GM18870 (cell line): ENCODE measurements around the gene IL31.
"Not testable (repeated sequence)": the region's sequence is repeated elsewhere in the genome, so short reads cannot be mapped to it uniquely, and the experiment has no call there.

Experiments
- ATAC-seq: cut with Tn5 transposase; IDR thresholded peaks from one replicate; pipeline ENCODE4 v1.9.1; 2021; ENCODE audit warnings: moderate library complexity; ENCODE audit not compliant: unreplicated experiment

Gene IL31

DNA sequence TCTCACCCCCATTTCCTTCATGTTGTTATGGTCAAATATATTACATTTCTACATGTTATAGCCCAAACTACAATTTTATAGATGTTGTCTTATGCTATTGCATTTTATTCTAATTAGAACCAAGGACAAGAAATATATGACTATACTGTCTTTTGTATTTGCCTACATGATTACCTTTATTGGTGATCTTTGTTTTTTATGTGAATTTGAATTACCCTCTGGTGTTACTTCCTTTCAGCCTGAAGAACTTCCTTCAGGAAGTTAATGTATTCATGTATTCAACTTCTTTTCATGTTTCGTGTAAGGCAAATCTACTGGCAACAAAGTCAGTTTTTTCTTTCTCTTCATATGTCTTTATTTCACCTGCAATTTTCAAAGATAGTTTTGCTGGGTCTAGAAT, 20.8 kb upstream of the IL31 start:
- ATAC-seq: no peak

DNA sequence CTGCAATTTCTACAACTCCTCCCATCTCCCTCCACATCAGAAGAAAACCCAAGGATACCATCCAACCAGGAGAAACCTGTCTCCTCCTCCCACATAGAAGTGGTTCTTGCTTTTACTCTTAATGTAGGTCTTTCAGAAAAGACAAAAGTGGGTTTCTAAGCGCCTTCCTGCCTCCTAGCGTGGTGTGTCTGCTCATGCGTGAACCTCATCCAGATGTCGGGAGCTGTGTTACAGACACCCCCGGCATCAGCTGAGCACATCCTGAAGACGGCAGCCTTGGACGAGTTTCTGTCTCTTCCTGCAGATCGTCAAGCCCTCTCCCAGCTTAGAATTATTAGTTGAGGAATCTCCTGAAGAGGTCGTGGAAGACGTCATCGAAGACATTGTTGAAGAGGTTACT, 18.4 kb upstream of the IL31 start:
- ATAC-seq: no peak

DNA sequence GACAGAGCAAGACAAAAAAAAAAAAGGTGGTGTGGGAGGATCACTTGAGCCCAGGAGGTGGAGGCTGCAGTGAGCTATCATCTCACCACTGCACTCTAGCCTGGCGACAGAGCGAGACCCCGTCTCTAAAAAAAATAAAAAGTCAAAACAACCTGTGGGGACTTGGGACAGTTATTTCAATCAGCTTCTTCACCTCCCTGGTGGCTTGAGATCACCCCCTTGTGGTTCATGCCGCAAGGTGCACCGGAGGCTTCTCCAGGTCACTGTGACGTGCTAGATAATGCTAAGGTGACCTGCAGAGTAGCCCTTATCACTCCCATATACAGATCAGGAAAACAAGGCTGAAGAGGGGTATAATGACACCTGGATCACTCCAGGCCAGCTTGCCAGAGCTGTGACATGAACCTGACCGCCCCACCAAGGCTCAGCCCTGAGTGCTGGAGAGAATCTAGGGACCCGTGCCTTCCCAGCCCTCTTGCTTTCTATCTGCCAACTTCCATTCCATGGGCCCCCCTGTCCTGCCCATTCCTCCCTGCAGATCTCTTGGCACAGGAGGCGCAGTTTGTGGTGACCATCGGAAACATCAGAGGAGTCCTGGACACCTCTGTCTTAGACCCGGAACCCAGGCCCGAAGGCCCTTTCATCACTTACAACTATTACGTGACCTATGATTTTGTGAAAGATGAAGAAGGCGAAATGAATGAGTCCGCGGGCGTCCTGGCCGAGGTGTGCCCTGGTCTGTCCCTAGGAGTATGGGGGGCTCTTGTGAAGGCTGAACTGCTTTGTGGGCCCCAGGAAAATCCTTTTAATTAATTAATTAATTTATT, 17.0 kb upstream of the IL31 start:
- ATAC-seq: no peak

DNA sequence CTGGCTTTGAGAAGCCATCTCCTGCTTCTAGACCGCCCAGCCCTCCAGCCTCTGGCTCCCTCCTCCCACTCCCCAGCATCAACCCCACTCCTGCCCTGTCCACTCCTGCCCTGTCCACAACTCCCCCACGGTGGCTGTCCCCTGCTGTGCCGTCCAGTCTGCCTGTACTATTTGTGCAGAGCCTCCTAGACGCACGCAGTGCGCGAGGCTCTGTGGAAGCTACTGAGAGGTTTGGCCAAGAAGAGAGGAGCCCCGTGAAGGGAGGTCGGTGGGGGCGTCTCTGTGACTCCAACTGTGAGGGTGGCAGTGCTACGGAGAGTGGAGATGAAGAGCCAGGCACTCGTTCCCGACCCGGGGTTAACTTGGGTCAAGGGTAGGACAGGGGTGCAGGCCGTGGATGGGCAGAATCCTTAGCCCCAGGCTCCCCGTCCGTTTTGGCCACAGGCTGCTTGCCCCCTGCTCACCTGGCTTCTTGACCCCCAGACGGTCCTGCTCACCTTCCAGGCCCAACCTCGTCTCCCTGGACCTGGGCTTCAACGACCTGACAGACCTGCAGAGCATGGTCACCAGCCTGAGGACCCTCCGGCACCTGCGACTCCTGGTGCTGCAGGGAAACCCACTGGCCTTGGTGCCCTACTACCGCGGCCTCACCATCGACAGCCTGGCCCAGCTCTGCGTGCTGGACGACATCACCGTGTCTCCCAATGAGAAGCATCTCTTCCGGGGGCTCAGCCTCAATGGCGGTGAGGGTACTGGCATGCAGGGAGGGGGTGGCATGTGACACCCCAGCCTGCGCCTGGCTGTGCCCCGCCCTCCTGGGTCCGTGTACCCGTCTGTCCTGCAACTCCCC, 15.8 kb upstream of the IL31 start:
- no peak for ATAC-seq

DNA sequence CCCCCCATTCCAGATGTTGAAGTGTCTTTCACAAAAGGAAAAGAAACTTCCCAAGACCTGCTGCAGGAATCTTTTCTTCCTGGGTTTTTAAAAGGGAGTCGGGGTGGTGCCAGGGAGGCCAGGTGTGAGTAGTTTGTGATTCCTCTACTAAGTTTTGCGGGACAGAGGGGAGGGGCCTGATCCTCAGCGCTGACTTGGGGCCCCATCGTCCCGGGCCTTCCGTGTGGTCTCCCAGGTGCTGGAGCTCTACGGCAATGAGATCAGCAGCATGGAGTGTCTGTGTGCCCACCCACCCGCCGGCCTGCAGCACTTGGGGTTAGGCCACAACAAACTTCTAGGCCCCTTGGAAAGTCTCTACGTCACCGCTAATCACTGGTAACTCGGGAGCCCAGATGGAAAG, 13.4 kb upstream of the IL31 start:
- no peak for ATAC-seq

- no peak for ATAC-seq
Observed at GRCh38 chr12:122185494-122186082, 11.6 kb upstream of the IL31 start.

GRCh38 chr12:122185079-122185478, 11.1 kb upstream of the IL31 start:
- ATAC-seq: no peak

DNA sequence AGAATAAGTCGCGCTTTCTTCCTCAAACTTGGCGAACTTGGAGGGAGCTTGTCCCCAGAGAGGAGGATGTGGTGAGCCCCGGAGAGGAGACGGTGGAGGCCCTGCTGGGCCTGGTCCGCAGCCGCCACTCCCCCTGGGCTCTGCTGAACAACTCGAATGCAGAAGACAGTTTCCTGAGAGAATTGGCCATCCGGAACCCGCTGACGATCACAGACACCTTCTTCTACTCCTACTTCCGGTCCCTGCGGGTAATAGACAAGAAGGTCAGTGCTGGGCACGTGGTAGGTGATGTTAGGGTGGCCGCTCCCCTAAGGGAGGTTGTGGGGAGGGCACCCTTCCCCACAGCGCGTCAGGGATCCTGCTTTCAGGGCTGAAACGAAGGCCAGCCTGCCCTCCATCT, 10.5 kb upstream of the IL31 start:
- no peak for ATAC-seq

- no peak for ATAC-seq
Observed at GRCh38 chr12:122183588-122183940, 9.5 kb upstream of the IL31 start.

- ATAC-seq: no peak
Observed at GRCh38 chr12:122182887-122183587, 9.0 kb upstream of the IL31 start, which contains the start of gene LRRC43. LRRC43 (plus strand) TSS chr12:122183123; CDS start chr12:122183145, 22 bp downstream.

DNA sequence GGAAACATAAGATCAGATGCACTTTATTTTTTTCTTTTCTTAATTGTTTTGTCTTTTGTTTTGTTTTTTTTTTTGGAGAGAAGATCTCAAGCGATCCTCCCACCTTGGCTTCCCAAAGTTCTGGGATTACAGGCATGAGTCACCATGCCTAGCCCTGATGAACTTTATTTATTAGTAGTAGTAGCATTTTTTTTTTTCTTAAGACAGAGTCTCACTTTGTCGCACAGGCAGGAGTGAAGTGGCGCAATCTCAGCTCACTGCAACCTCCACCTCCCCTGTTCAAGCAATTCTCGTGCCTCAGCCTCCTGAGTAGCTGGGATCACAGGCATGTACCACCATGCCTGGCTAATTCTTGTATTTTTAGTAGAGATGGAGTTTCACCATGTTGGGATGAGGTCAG, 2.5 kb upstream of the IL31 start:
- ATAC-seq: not testable (repeated sequence)

GRCh38 chr12:122172262-122172939, 1.6 kb downstream of the IL31 start:
- no peak for ATAC-seq

DNA sequence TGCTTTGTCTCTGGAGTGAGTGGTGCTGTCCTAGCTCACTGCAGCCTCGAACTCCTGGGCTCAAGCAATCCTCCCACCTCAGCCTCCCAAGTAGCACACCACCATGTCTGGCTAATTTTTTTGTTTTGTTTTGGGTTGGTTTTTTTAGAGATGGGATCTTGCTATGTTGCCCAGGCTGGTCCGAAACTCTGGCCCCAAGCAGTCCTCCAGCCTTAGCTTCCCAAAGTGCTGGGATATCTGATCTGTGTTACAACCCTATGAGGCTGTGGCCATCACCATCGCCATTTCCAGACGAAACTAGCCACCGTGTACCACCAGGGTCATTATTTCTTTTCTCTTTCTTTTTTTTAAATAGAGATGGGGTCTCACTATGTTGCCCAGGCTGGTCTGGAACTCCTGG, 2.6 kb downstream of the IL31 start:
- ATAC-seq: no peak

DNA sequence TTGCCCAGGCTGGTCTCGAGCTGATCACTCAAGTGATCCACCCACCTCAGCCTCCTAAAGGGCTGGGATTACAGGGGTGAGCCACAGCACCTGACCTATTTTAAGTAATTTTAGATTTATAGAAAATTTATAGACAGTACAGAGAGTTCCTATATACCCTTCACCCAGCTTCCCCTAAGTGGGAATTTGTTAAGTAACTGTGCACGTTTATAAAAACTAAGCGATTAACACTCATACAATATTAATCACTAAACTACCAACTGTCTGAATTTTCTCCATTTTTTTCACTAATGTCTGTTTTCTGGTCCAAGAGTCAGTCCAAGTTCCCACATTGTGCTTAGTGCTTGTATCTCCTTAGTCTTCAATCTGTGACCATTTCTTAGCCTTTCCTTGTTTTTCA, 5.5 kb downstream of the IL31 start:
- no peak for ATAC-seq

DNA sequence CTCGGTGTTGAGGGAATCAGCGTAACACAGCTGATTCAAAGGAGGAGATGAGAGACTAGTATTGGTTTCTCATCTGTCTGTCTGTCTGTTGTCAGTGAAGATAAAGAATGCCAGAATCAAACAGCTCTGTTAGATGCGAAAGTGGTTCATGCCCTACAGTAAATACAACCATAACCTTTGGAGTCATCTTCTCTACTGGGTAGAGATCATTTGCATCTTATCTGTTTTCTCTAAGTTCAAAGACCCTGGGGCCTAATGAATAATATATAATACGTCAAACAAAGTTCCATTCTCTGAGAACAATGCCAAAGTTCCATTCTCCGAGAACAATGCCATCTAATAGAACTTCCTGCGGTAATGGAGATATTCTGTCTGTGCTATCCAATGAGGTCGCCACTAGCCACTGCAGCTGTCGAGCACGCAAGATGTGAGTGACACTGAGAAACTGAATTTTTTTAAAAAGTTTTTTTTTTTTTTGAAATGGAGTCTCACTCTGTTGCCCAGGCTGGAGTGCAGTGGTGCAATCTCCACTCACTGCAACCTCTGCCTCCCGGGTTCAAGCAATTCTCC, 6.6 kb downstream of the IL31 start:
- no peak for ATAC-seq

DNA sequence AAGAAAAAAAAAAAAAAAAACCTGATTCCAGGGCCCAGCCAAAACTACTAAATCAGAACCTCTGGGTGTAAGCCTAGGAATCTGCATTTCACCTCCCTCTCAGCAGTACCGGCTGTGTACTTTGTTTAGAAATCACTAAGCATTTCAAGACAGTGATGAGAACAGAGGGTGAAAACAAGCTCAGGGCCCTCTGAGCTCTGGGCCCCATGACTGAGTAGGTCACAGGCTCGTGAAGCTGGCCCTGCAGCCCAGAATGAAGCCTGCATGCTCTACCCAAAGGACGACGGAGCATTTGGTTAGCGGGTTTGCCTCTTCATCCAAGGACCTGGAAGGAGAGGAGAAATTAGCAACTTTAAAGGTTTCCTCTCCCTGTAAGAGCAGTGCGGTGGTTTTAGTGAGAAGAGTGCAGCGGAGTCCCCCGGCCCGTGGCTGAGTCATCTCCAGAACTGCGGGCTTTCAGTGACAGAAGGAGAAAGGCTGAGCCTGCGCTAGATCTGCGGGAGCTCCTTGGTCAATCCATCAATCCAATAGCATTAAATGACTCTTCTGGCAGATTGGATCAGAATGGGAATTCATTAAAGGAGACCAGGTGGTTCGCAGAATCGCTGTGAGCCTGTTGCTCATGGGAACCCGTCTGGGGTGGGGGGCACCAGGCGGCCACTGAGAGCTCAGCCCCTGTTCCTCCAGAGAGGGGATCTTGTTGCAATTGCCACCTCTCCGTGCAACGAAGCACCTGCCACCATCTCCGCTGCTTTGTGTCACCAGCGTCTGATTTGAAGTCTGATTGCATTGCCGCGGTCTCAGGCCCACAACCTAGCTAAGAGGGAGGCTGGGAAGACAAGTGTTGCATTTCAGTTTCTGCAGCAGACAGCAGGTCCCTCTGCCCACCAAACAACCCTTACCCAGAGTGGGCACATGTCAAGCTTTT, 7.3 kb downstream of the IL31 start:
- no peak for ATAC-seq

DNA sequence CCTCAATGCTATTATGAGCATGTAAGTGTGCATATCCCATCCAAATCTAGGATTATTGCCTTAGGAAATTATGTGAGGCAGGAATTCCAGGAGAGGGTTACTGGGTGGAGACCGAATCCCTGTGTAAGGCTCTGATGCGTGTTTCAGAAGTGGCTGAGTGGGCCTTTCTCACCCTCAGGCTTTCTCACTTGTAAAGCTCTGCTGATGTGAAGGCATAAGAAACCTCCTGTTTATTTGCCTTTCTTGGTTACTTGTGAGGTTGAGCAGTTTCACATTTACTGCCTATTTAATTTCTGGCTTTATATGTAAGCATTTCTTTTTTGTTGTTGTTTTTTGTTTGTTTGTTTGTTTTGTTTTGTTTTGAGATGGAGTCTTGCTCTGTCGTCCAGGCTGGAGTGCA, 11.0 kb downstream of the IL31 start:
- ATAC-seq: no peak

- no peak for ATAC-seq
Observed at GRCh38 chr12:122161682-122162081, 12.3 kb downstream of the IL31 start.

DNA sequence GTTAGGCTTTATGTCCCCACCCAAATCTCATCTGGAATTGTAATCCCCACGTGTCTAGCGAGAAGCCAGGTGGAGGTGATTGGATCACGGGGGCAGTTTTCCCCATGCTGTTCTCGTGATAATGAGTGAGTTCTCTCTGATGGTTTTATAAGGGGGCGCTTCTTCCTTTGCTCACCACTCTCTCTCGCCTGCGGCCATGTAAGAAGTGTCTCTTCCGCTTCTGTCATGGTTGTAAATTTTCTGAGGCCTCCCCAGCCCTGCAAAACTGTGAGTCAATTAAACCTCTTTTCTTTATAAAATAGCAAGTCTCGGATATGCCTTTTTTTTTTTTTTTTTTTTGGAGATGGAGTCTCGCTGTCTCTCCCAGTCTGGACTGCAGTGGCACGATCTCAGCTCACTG, 13.3 kb downstream of the IL31 start:
- ATAC-seq: no peak
